Bronchial epithelial cell (primary cell): Measurements from ENCODE around the gene EVI2B. TPM values are rescaled to one million over a fixed set of nuclear protein-coding genes. Genes with fewer than 3 reads are reported as not detected.

Experiments
- DNase-seq: peaks from one replicate; pipeline ENCODE4 v3.0.0-alpha.2; 2010; ENCODE audit warnings: low read depth
- FAIRE-seq: peaks from 2 replicates; lab custom pipeline; 2011; peaks lifted over from hg19 to GRCh38; lab: Jason Lieb, UNC
- H3K27me3 ChIP-seq: 2 replicates; pipeline ENCODE4 v1.5.1; 2011; ENCODE audit warnings: low read length; ENCODE audit not compliant: control insufficient read depth, insufficient read depth
- H3K36me3 ChIP-seq: 2 replicates; pipeline ENCODE4 v1.5.1; 2011; ENCODE audit warnings: low read length; ENCODE audit not compliant: control insufficient read depth, insufficient read depth
- H3K4me3 ChIP-seq: 2 replicates; pipeline ENCODE4 v1.5.1; 2011; ENCODE audit warnings: mild to moderate bottlenecking, low read depth, low read length, control low read depth
- CTCF ChIP-seq: IDR thresholded peaks from 2 replicates; pipeline ENCODE4 v1.5.1; 2011; ENCODE audit warnings: mild to moderate bottlenecking, moderate library complexity, low read length, control low read depth, inconsistent platforms; ENCODE audit not compliant: insufficient read depth, severe bottlenecking
- total RNA-seq: library from RNA; depleted of rRNA; stranded (reverse); fragments of >200 nt; gene quantifications from 2 replicates; pipeline ENCODE4 v1.2.1, GENCODE V29; 2014

The EVI2B gene
- total RNA-seq, 1 donor from 2014 or later = not detected

GRCh38 chr17:31339906-31340661 lies 26.2 kb upstream of the EVI2B start:
- peaks cover 4% of the 10 kb centered on the region for H3K36me3 ChIP-seq
- no peak for FAIRE-seq
- H3K4me3 ChIP-seq = no peak overlapping the region
- DNase-seq = peak; percentile 82
- TF ChIP-seq CTCF = no peak
- no peaks in the 10 kb centered on the region for H3K27me3 ChIP-seq

GRCh38 chr17:31329221-31329620 lies 15.4 kb upstream of the EVI2B start:
- Histone ChIP-seq H3K36me3 (no peaks in the 10 kb centered on the region), H3K4me3 (no peak overlapping the region), H3K27me3 (no peaks in the 10 kb centered on the region)
- DNase-seq (peak; percentile 28), FAIRE-seq (no peak)
- TF ChIP-seq CTCF = no peak

DNA sequence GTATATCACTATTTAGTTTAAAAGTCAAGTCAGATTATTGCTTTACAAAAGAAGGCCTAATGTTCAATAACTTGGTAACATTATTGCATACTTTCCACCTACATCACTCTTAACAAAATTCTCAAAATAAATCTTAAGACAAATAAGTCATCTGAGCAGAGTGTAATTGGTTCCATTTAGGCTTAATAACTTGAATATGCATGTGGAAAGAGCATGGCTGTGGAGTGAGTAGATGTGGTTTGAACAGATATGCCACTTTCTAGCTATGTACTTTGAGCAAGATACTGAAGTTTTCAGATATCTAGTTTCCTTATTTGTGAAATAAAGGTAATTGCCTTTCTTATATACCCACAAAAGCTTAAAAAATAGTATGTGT lies 14.3 kb upstream of the EVI2B start:
- no peak for TF ChIP-seq CTCF
- Histone ChIP-seq H3K36me3 (no peaks in the 10 kb centered on the region), H3K4me3 (no peak overlapping the region), H3K27me3 (no peaks in the 10 kb centered on the region)
- no peak for FAIRE-seq
- DNase-seq = no peak

GRCh38 chr17:31327534-31328159 lies 13.8 kb upstream of the EVI2B start:
- DNase-seq (peak; percentile 90), FAIRE-seq (no peak)
- no peaks in the 10 kb centered on the region for H3K36me3 ChIP-seq
- H3K27me3 ChIP-seq = no peaks in the 10 kb centered on the region
- no peak overlapping the region for H3K4me3 ChIP-seq
- TF ChIP-seq CTCF = no peak

GRCh38 chr17:31323551-31323950 lies 9.7 kb upstream of the EVI2B start:
- no peaks in the 10 kb centered on the region for H3K36me3 ChIP-seq
- no peak for DNase-seq
- H3K4me3 ChIP-seq = no peak overlapping the region
- no peak for FAIRE-seq
- no peak for TF ChIP-seq CTCF
- H3K27me3 ChIP-seq = no peaks in the 10 kb centered on the region
